ENCODE data around the gene FUS. TPM values are rescaled to one million over a fixed set of nuclear protein-coding genes. Genes with fewer than 3 reads are reported as not detected.
"Not testable (repeated sequence)": the region's sequence is repeated elsewhere in the genome, so short reads cannot be mapped to it uniquely, and the experiment has no call there.

FUS gene
- polyA plus RNA-seq (ENCODE audit: insufficient read length in 3 of 3) = 100 to 1,000 TPM; 627 to 720 (median 667) TPM

DNA sequence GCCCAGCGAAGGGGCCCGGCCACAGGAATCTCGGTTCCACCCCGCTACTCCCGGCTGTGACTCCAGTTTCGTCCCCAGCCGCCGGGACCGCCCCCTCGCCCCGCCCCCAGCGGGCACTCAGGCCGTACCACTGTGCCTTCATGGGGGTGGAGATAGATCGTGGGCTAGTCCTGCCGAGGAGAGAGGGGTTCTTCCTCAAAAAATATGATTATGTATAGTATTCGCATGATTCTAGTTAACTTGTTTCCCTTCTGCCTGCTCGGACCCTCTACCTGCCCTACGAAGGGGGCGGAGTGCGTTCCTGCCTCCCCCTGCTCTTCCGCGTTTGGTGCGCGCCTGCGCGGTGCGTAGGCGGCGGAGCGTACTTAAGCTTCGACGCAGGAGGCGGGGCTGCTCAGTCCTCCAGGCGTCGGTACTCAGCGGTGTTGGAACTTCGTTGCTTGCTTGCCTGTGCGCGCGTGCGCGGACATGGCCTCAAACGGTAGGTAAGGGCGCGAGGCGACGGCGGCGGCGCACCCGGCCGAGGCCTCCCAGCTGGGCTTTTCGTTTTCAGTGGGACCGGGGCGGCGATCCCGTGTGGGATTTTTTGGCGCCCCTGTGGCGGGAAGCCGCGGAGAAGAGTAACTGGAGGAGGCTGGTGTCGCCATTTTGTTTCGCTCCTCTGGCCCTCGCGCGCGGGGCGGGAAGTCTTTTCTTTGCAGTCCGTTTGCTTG is at the start of gene FUS:
TSS of gene FUS (plus strand) at position 393 of the 713 bp plus-strand sequence. CDS start at position 469, 76 bp downstream.
- peak; percentile 85 to 93 (median 86) for DNase-seq (ENCODE audit: low read depth in 3 of 3, low spot score in 2 of 3)

- no peak for DNase-seq (ENCODE audit: low read depth in 3 of 3, low spot score in 2 of 3)
These were observed 49.5 kb upstream of the FUS start for GRCh38 chr16:31130336-31130891.

DNA sequence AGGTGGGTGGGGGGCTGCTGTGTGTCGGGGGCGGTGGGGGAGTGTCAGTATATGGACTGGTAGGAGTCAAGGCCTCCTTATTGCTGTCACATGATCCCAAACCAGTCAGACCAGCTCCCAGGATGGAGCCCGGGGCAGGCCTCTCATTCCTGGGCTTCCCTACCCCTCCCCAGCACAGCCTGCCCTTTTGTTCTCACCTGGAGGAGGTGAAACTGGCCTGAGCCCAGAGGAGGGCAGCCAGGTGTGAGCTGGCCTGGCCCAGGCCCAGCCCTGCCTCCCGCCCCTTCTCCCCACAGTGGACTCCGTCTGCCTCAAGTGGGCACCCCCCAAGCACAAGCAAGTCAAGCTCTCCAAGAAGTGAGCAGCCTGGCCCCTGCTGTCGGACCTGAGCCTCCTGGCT is 49.0 kb upstream of the FUS start:
- DNase-seq (ENCODE audit: low read depth in 3 of 3, low spot score in 2 of 3) = no peak

DNA sequence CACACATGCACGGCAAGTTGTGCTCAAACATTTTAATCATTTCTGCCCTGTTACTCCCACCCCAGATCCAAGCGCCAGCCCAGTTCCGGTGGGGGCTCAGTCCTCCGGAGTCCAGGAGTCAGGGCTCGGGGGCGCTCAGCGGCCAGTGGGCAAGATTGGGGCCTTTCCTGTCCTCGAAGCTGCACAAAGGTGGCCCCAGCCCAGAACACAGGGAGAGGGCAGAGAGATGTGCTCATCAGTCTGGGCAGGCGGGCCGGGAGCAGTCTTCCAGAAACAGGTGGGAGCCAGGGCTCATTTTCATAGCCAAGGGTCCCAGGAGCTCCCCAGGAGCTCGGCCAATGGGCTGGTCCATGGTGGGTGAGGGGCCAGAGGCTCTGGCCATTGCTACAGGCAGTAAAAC is 48.5 kb upstream of the FUS start:
- no peak for DNase-seq (ENCODE audit: low read depth in 3 of 3, low spot score in 2 of 3)

GRCh38 chr16:31131841-31132271 is 48.1 kb upstream of the FUS start:
- no peak for DNase-seq (ENCODE audit: low read depth in 3 of 3, low spot score in 2 of 3)

- no peak for DNase-seq (ENCODE audit: low read depth in 3 of 3, low spot score in 2 of 3)
These were observed 47.5 kb upstream of the FUS start for GRCh38 chr16:31132303-31132979.

DNA sequence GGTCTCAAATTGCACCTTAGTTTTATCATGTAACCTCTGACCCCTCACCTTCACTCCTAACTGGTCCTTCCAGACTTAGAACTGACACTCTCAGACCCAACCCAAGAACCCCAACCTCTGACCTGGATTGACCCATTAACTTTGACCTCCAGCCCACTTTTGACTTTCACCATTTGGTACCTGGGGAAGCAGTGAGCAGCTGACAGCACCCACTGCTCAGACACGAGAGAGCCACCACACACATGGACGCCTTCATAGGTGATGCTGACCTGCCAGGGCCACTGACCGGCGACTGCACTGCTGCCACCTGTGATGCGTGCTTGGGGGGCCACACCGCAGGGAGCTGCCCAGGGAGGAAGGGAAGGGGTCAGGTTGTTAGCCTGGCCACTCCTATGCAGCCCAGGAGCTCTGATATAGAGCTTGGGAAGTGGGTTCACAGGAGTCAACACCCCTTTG is 46.9 kb upstream of the FUS start:
- DNase-seq (ENCODE audit: low read depth in 3 of 3, low spot score in 2 of 3) = no peak

DNA sequence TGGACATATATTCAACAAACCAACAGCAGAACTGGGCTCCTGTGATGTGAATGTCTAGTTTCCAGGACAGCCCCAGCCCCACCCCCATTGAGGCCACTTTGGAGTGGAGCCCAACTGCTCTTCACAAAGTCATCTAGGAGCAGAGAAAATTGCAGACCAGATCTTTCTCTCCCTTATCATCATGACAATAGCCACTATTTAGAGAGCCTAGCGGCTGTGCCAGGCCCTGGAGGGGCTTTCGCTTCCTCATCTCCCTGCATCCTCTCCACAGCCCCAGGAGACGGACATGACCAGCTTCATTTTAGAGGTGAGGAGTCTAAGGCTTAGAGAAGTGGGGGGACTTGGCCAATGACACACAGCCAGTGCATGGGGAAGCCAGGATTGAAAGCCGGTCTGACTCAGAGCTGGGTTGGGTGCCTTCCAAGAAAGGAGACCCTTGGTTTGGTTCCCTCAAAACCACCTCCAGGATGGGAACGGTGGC is 45.8 kb upstream of the FUS start:
- DNase-seq (ENCODE audit: low read depth in 3 of 3, low spot score in 2 of 3) = no peak

GRCh38 chr16:31134625-31135534 is 45.1 kb upstream of the FUS start:
- no peak for DNase-seq (ENCODE audit: low read depth in 3 of 3, low spot score in 2 of 3)

DNA sequence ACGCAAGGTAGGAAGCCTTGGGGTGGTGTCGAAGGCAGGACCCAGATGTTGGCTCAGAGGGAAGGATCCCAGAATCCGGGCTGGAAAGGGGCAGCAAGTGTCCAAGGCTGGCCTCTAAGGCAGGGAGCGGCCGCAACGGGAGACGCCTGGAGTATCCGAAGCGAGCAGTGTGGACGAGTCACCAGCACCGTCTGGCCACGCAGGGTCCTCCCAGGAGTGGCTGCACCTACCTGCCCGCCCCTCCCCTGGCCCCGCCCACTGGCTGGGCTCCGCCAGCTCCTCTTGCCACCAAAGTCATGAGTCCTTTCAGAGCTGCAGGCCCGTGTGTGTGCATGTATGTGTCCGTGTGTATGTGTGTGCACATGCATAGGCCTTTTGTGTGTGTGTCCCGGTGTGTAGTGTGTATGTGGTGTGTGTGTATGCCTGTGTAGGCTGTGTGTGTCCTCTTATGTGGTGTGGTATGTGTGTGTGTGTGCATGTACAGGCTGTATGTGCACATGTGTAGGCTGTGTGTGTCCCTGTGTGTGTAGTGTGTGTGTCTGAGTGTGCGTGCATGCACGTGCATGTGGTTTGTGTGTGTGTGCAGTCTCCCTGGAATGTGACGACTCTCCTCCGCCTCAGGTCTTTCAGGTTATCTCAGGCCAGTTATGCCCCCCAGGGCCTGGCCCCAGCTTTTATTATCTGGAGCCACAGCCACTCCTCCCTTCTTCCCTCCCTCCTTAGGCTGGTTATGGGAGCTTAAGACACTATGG is 44.2 kb upstream of the FUS start, which contains the start of gene PRSS8:
TSS of gene PRSS8 (minus strand) at position 193 of the 752 bp plus-strand sequence. CDS start 229 bp downstream, outside the sequence.
- DNase-seq (ENCODE audit: low read depth in 3 of 3, low spot score in 2 of 3) = no peak

GRCh38 chr16:31136287-31136662 is 43.7 kb upstream of the FUS start:
- no peak for DNase-seq (ENCODE audit: low read depth in 3 of 3, low spot score in 2 of 3)

DNA sequence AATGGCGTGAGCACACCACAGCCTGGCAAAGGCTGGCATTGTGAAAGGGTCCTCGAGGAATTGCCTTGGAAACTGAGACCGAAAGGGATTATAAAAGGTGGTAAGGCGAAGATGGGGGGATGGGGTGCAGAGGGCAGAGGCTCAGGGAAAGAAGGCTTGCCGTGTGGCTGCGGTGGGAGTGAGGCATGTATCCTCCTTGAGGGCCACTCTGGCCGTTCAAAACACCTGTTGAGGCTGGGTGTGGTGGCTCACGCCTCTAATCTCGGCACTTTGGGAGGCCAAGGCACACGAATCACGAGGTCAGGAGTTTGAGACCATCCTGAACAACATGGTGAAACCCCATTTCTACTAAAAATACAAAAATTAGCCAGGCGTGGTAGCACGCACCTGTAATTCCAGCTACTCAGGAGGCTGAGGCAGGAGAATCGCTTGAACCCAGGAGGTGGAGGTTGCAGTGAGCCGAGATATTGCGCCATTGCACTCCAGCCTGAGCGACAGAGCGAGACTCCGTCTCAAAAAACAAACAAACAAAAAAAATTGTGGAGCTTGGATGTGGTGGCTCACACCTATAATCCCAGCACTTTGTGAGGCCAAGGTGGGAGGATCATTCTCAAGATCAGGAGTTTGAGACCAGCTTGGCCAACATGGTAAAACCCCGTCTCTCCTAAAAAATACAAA is 43.0 kb upstream of the FUS start:
- not testable (repeated sequence) for DNase-seq (ENCODE audit: low read depth in 3 of 3, low spot score in 2 of 3)

- no peak for DNase-seq (ENCODE audit: low read depth in 3 of 3, low spot score in 2 of 3)
These were observed 41.0 kb upstream of the FUS start for GRCh38 chr16:31138621-31139578.

DNA sequence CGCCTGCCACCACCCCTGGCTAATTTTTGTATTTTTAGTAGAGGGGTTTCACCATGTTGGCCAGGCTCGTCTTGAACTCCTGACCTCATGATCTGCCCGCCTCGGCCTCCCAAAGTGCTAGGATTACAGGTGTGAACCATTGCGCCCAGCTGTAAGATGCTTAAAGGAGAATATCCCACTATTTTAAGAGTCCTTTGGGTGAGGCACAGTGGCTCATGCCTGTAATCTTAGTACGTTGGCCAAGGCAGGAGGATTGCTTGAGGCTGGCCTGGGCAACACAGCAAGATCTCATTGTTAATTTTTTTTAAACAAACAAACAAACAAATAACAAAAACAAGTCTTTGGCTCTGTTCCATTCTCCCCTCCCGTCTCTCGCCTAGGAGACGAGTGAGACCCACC is 38.9 kb upstream of the FUS start:
- DNase-seq (ENCODE audit: low read depth in 3 of 3, low spot score in 2 of 3) = not testable (repeated sequence)

DNA sequence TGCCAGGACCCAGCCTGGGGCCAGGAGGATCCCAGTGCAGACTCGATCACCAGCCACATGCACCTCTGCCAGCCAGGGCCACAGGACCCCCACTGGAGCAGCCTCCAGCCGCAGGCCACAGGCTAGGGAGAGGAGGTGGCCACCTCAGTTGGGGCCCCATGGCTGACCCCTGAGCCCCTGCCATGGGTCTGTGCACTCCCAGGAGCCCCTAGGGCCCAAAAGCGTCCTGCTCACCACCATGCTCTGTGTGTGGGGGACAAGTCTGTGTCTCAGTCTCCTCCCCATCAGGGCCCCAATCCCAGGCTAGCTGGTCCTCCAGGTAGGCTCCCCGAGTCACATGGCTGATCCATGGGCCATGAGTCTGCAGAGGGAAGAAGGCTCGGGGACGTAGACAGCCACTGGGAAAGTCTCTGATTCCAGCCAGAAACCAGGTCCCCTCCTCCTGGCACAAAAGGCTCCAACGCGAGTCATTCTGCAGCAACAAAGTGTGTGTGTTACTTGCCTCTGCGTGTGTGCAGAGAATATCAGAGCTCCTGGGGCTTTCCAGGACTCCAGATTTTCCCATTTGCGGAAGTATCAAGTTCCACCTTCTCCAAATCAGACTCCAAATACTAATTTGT is 38.3 kb upstream of the FUS start:
- no peak for DNase-seq (ENCODE audit: low read depth in 3 of 3, low spot score in 2 of 3)

DNA sequence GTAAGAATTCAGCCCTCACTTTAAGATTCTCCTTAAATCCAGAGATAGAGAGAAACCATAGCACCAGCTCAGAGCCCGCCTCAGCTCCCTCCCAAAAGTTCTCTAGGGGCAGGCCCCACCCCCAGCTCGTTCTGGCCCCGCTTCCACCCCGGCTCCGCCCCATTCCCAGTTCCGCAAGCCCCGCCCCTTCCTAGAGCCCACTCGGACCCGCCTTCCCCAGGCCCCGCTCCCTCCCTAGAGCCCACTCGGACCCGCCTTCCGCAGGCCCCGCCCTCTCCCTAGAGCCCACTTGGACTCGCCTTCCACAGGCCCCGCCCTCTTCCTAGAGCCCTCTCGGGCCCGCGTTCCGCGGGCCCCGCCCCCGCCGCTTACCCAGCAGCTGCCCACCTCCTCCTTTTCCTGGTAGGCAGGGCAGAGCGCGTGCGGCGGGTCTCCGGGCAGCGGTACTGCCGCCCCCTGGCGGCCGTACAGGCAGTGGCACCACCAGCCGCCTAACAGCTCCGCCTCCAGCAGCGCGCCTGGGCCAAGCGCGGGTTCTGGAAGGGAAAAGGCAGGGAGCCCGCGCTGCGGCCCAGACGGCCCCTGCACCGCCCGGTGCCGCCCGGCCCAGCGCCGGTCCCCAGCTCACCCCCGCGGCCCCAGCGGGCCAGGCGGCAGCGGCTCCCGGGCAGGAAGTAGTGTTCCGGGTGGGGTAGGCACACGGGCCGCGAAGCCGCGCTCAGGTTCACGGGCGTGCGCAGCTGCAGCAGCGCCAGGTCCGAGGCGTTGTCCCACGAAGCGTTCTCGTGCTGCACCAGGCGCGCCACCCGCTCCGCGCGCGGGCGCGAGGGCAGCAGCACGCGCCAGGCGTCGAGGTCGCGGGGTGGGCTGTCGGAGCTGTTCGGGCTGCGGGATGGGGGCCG is 37.6 kb upstream of the FUS start:
- DNase-seq (ENCODE audit: low read depth in 3 of 3, low spot score in 2 of 3) = peak; percentile 95 to 99 (median 95)
